ENCODE data around the gene OR2A2.

DNA sequence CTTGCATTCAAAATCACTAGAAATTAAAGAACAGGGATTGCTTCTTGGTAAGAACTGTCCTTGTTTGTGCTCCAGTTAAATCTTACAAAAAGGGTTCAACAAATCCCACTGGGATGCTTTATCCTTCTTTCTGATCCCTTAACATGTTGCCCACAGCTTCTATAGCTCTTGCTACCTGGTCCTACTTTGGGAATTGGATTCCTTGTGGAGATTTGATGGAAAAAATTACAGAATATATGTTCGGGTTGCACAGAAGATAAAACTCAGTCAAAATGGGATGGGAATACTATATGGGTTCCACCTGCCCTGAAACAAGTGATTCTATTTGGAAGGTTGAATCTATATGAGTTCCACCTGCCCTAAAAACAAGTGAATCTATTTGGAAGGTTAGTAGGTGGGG is 39.9 kb upstream of the OR2A2 start, which contains the start of gene OR2A25:
- TF ChIP-seq, protein P1, sequence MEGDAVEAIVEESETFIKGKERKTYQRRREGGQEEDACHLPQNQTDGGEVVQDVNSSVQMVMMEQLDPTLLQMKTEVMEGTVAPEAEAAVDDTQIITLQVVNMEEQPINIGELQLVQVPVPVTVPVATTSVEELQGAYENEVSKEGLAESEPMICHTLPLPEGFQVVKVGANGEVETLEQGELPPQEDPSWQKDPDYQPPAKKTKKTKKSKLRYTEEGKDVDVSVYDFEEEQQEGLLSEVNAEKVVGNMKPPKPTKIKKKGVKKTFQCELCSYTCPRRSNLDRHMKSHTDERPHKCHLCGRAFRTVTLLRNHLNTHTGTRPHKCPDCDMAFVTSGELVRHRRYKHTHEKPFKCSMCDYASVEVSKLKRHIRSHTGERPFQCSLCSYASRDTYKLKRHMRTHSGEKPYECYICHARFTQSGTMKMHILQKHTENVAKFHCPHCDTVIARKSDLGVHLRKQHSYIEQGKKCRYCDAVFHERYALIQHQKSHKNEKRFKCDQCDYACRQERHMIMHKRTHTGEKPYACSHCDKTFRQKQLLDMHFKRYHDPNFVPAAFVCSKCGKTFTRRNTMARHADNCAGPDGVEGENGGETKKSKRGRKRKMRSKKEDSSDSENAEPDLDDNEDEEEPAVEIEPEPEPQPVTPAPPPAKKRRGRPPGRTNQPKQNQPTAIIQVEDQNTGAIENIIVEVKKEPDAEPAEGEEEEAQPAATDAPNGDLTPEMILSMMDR (IDR thresholded peaks at IDR 0.05), result no peak
- no peak for TF ChIP-seq POLR2A (IDR thresholded peaks at IDR 0.05)
